MM.1S (cell line): Measurements from ENCODE around the gene DOK6.

Experiments
- DNase-seq: peaks from one replicate; pipeline ENCODE4 v3.0.0-alpha.2; 2015
- H2AFZ ChIP-seq: fragments of 300-600 bp; sonication (generic); 2 replicates; pipeline ENCODE4 v1.6.0; 2016; ENCODE audit warnings: antibody characterized with exemption, low read length
- H3F3A ChIP-seq: fragments of 300-600 bp; sonication (generic); 2 replicates; pipeline ENCODE4 v1.6.1; 2016; ENCODE audit warnings: mild to moderate bottlenecking, antibody characterized with exemption, low read length, moderate library complexity, mixed read lengths; ENCODE audit not compliant: insufficient read depth
- H3K27ac ChIP-seq: fragments of 300-600 bp; sonication (generic); 2 replicates; pipeline ENCODE4 v1.5.1; 2016; ENCODE audit warnings: mild to moderate bottlenecking, low read length
- H3K27me3 ChIP-seq: fragments of 300-600 bp; sonication (generic); replicated peaks from 2 replicates; pipeline ENCODE4 v1.6.0; 2016; ENCODE audit warnings: low read length; ENCODE audit not compliant: insufficient read depth
- H3K36me3 ChIP-seq: fragments of 300-600 bp; sonication (generic); replicated peaks from 2 replicates; pipeline ENCODE4 v1.6.1; 2016; ENCODE audit warnings: mild to moderate bottlenecking, low read length, mixed read lengths; ENCODE audit not compliant: insufficient read depth
- H3K4me1 ChIP-seq: fragments of 300-600 bp; sonication (generic); 2 replicates; pipeline ENCODE4 v1.6.1; 2016; ENCODE audit warnings: low read length, mixed read lengths
- H3K4me2 ChIP-seq: fragments of 300-600 bp; sonication (generic); 2 replicates; pipeline ENCODE4 v1.6.0; 2016; ENCODE audit warnings: low read depth, low read length
- H3K4me3 ChIP-seq: fragments of 300-600 bp; sonication (generic); 2 replicates; pipeline ENCODE4 v1.5.1; 2016; ENCODE audit warnings: low read length, mixed read lengths
- H3K79me2 ChIP-seq: fragments of 300-600 bp; sonication (generic); 2 replicates; pipeline ENCODE4 v1.6.1; 2016; ENCODE audit warnings: mixed run types, low read length, mixed read lengths
- H3K9ac ChIP-seq: fragments of 300-600 bp; sonication (generic); 2 replicates; pipeline ENCODE4 v1.6.1; 2016; ENCODE audit warnings: low read length, mixed read lengths
- H3K9me2 ChIP-seq: fragments of 300-600 bp; sonication (generic); replicated peaks from 2 replicates; pipeline ENCODE4 v1.6.1; 2016; ENCODE audit warnings: mild to moderate bottlenecking, low read length, mixed read lengths; ENCODE audit not compliant: insufficient read depth
- H3K9me3 ChIP-seq: fragments of 300-600 bp; sonication (generic); replicated peaks from 2 replicates; pipeline ENCODE4 v1.6.1; 2016; ENCODE audit warnings: mild to moderate bottlenecking, low read length, mixed read lengths; ENCODE audit not compliant: insufficient read depth
- H4K20me1 ChIP-seq: fragments of 300-600 bp; sonication (generic); 2 replicates; pipeline ENCODE4 v1.6.1; 2016; ENCODE audit warnings: mild to moderate bottlenecking, low read length, moderate library complexity, mixed read lengths; ENCODE audit not compliant: insufficient read depth
- EZH2 ChIP-seq: fragments of 300-600 bp; sonication (generic); optimal IDR thresholded peaks from 2 replicates; pipeline ENCODE3; 2017; ENCODE audit warnings: low read depth, mild to moderate bottlenecking, antibody characterized with exemption, low read length, mixed read lengths
- EZH2phosphoT487 ChIP-seq: fragments of 300-600 bp; sonication (generic); IDR thresholded peaks from 2 replicates; pipeline ENCODE4 v1.6.1; 2018; ENCODE audit warnings: antibody characterized with exemption, low read length
- TF ChIP-seq, protein P1 (sequence below): fragments of 300-600 bp; sonication (generic); IDR thresholded peaks from 2 replicates; pipeline ENCODE4 v1.5.1; 2016; ENCODE audit warnings: antibody characterized with exemption, low read length, mixed read lengths

Gene DOK6

DNA sequence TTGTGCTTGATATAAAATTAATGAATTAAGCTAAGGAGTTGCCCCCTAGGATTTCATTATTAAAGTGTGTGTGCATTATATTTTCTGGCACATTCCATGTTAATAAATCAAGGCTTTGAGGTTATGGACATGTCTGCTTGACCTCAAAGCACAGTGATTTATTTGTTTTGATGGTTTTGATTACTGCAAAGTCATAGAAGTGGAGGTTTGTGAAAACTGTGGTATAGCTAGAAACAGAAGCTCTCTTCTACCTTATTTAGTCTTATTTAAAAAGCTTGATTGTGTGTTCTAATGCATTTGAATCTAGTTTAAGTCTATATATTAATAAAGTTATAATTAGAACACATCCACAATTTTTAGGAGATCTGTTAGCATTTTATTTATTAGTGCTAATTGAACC lies 32.2 kb downstream of the DOK6 start:
- DNase-seq = no peak
- no peaks in the 10 kb centered on the region for H3K79me2 ChIP-seq
- TF ChIP-seq EZH2phosphoT487 = no peak
- no peak for TF ChIP-seq EZH2
- TF ChIP-seq, protein P1, sequence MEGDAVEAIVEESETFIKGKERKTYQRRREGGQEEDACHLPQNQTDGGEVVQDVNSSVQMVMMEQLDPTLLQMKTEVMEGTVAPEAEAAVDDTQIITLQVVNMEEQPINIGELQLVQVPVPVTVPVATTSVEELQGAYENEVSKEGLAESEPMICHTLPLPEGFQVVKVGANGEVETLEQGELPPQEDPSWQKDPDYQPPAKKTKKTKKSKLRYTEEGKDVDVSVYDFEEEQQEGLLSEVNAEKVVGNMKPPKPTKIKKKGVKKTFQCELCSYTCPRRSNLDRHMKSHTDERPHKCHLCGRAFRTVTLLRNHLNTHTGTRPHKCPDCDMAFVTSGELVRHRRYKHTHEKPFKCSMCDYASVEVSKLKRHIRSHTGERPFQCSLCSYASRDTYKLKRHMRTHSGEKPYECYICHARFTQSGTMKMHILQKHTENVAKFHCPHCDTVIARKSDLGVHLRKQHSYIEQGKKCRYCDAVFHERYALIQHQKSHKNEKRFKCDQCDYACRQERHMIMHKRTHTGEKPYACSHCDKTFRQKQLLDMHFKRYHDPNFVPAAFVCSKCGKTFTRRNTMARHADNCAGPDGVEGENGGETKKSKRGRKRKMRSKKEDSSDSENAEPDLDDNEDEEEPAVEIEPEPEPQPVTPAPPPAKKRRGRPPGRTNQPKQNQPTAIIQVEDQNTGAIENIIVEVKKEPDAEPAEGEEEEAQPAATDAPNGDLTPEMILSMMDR = no peak
- H3K9me2 ChIP-seq = no peaks in the 10 kb centered on the region
- no peak overlapping the region for H3K4me3 ChIP-seq
- no peak overlapping the region for H3K27ac ChIP-seq
- H3K36me3 ChIP-seq = no peaks in the 10 kb centered on the region
- H3K4me2 ChIP-seq = no peak overlapping the region
- H3F3A ChIP-seq = no peaks in the 10 kb centered on the region
- H3K9me3 ChIP-seq = no peaks in the 10 kb centered on the region
- no peaks in the 10 kb centered on the region for H3K4me1 ChIP-seq
- H2AFZ ChIP-seq = no peak overlapping the region
- H4K20me1 ChIP-seq = no peaks in the 10 kb centered on the region
- H3K9ac ChIP-seq = no peak overlapping the region
- H3K27me3 ChIP-seq = no peaks in the 10 kb centered on the region

DNA sequence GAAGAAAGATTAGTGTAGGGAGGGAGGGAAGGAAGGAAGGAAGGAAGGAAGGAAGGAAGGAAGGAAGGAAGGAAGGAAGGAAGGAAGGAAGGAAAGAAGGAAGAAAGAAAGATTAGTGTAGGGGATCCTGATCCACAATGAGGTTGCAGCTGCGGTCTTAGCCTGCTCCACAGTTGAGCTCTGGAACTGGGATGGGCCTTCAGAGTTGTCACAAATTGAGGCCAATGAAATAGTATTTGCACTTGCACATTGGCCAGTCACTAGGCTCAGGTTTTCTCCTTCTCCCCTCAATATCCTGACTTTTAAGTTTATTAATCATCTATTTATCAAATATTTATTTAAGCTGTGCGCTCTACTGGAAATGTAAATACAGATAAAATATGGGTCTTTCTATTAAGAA lies 34.3 kb downstream of the DOK6 start:
- H3F3A ChIP-seq = no peaks in the 10 kb centered on the region
- no peaks in the 10 kb centered on the region for H3K9me3 ChIP-seq
- H3K36me3 ChIP-seq = no peaks in the 10 kb centered on the region
- H3K27me3 ChIP-seq = no peaks in the 10 kb centered on the region
- no peak overlapping the region for H3K4me2 ChIP-seq
- H3K9ac ChIP-seq = no peak overlapping the region
- TF ChIP-seq, protein P1 = no peak
- TF ChIP-seq EZH2phosphoT487 (no peak), EZH2 (no peak)
- no peaks in the 10 kb centered on the region for H3K9me2 ChIP-seq
- no peaks in the 10 kb centered on the region for H3K79me2 ChIP-seq
- H3K27ac ChIP-seq = no peak overlapping the region
- H2AFZ ChIP-seq = no peak overlapping the region
- DNase-seq = no peak
- H4K20me1 ChIP-seq = no peaks in the 10 kb centered on the region
- H3K4me3 ChIP-seq = no peak overlapping the region
- H3K4me1 ChIP-seq = no peaks in the 10 kb centered on the region

DNA sequence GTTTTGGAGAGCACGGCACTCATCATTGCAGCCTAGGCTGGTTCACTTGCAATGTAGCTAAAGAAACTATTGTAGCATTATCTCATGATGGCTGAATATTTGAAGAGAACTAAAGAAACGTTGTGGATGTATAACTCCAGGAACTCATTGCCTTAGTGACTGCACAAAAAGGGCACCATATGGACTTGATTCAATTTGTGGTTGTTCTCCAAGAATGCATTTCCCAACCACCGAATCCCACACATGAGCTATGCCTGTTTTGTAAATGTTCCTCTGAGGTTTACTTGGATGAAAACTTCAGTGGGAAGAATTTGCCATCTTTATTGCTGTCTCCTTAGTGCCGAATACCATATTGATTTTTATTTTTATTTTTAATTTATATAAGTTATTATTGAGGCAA lies 43.5 kb downstream of the DOK6 start:
- no peaks in the 10 kb centered on the region for H3K79me2 ChIP-seq
- no peaks in the 10 kb centered on the region for H3K27me3 ChIP-seq
- H3K4me3 ChIP-seq = no peak overlapping the region
- no peaks in the 10 kb centered on the region for H3K9me3 ChIP-seq
- no peak overlapping the region for H3K27ac ChIP-seq
- H3K4me2 ChIP-seq = no peak overlapping the region
- H3K36me3 ChIP-seq = no peaks in the 10 kb centered on the region
- H3K9ac ChIP-seq = no peak overlapping the region
- no peaks in the 10 kb centered on the region for H4K20me1 ChIP-seq
- no peaks in the 10 kb centered on the region for H3K9me2 ChIP-seq
- H3K4me1 ChIP-seq = no peaks in the 10 kb centered on the region
- no peak overlapping the region for H2AFZ ChIP-seq
- no peak for DNase-seq
- TF ChIP-seq, protein P1 = no peak
- TF ChIP-seq EZH2phosphoT487 (no peak), EZH2 (no peak)
- no peaks in the 10 kb centered on the region for H3F3A ChIP-seq
